ENCODE data around the gene SPDL1. TPM values are rescaled to one million over a fixed set of nuclear protein-coding genes. Genes with fewer than 3 reads are reported as not detected.

Gene SPDL1
- total and polyA plus RNA-seq, 8 donors: 4.8 to 140 (median 6.2) TPM

DNA sequence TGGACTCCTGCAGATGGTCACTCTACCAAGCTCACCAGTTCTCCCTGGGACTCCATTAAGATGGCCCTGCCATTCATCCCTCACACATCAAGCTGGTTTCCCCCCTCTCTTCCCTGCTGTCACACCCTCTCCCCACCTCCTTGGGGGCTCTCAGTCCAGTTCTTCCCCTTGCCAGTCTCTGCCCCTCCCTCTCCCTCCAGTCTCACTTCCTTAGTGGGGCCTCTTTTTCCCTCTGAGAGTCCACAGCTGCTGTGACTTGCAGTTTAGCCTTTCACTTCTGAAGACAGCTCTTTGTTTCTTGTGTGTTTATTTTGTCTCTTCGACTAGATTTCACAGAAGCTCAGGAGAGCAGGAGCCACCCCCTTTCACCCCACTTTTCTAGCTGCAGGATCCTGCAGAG, 64.0 kb downstream of the SPDL1 start:
- Histone ChIP-seq H3K27me3 (no peaks in the 10 kb centered on the region), H3K4me3 (no peak overlapping the region), H3K27ac (peak overlapping the region in 1 of 5 donors; percentile 4), H3K4me1 (peaks cover 0 to 44% (median 18%) of the 10 kb centered on the region in 4 donors), H3K36me3 (no peaks in the 10 kb centered on the region), H3K9me3 (no peaks in the 10 kb centered on the region)
- 0 to 13% (median 6%) methylated on average over 1 of the region's 1 CpG for WGBS, 5 donors
- intact Hi-C loops (cut with DNase I; ENCODE audit: low total_unique reads): no loop called here
- DNase-seq: peak in 1 of 2 donors; percentile 34
- TF ChIP-seq POLR2AphosphoS5 (IDR thresholded peaks at IDR 0.05): no peak
- TF ChIP-seq POLR2A (IDR thresholded peaks at IDR 0.05): no peak
- TF ChIP-seq, protein P1, sequence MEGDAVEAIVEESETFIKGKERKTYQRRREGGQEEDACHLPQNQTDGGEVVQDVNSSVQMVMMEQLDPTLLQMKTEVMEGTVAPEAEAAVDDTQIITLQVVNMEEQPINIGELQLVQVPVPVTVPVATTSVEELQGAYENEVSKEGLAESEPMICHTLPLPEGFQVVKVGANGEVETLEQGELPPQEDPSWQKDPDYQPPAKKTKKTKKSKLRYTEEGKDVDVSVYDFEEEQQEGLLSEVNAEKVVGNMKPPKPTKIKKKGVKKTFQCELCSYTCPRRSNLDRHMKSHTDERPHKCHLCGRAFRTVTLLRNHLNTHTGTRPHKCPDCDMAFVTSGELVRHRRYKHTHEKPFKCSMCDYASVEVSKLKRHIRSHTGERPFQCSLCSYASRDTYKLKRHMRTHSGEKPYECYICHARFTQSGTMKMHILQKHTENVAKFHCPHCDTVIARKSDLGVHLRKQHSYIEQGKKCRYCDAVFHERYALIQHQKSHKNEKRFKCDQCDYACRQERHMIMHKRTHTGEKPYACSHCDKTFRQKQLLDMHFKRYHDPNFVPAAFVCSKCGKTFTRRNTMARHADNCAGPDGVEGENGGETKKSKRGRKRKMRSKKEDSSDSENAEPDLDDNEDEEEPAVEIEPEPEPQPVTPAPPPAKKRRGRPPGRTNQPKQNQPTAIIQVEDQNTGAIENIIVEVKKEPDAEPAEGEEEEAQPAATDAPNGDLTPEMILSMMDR (IDR thresholded peaks at IDR 0.05): no peak
- no peak for TF ChIP-seq EP300 (IDR thresholded peaks at IDR 0.05)

DNA sequence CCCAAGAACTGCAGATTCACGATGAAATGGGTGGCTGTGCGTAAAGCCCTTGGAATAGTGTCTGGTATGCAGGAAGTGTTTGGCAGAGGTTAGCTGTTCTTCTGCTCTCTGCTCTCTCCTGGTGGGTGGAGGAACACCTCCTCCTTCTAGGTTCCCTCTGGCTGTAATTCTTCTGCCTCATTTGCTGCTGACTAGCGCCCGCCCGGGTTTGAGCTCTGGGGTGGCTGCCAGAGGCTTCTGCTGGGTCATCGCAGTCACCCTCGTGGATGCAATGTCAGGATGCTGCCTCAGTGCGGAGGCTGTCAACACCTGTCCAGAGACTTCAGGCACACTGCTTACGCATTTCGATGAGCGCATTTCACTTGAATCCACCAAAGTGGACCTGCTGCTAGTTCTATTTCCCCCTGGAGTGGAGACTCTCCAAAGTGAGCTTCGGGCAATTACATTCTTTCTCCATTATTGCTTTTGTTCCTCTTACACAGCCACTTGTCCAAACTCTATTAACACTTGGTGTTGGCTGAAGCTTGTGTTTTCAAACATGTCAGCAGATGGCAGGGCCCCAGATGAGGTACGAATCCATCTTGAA, 65.2 kb downstream of the SPDL1 start:
- WGBS, 5 donors: 70 to 81% (median 74%) methylated on average over 10 to 13 of the region's 13 CpGs

DNA sequence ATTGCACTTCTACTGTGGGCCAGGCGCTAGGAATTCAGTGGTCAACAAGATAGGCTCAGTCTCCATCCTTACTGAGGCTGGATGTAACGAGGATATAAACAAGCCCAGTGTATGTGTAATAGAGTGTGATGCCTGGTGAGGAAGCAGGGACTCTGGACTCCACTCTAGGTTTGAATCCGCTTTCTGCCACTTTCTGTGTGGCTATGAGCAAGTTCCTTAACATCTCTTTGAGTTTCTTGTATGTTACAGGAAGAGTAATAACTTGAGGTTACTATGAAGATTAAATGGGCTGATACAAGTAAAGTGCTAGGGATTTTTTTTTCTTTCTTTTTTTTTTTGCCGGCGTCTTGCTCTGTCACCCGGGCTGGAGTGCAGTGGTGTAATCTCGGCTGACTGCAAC, 65.9 kb downstream of the SPDL1 start:
- intact Hi-C loops (cut with DNase I; ENCODE audit: low total_unique reads): no loop called here
- Histone ChIP-seq H3K4me3 (no peak overlapping the region), H3K36me3 (no peaks in the 10 kb centered on the region), H3K9me3 (no peaks in the 10 kb centered on the region), H3K27ac (no peak overlapping the region), H3K27me3 (no peaks in the 10 kb centered on the region), H3K4me1 (peaks cover 0 to 44% (median 18%) of the 10 kb centered on the region in 4 donors)
- 63 to 75% (median 66%) methylated on average over 7 of the region's 7 CpGs for WGBS, 5 donors
- no peak for DNase-seq
- TF ChIP-seq EP300 (IDR thresholded peaks at IDR 0.05) (no peak), POLR2A (IDR thresholded peaks at IDR 0.05) (no peak), POLR2AphosphoS5 (IDR thresholded peaks at IDR 0.05) (no peak)
- TF ChIP-seq, protein P1 (IDR thresholded peaks at IDR 0.05): no peak

More for the DNA sequence above, 65.2 kb downstream of the SPDL1 start:
- H3K27ac ChIP-seq: no peak overlapping the region
- no peaks in the 10 kb centered on the region for H3K36me3 ChIP-seq
- intact Hi-C loops (cut with DNase I; ENCODE audit: low total_unique reads): no loop called here
- DNase-seq: no peak
- H3K27me3 ChIP-seq: no peaks in the 10 kb centered on the region
- H3K4me3 ChIP-seq: no peak overlapping the region
- H3K9me3 ChIP-seq: no peaks in the 10 kb centered on the region
- peaks cover 0 to 44% (median 18%) of the 10 kb centered on the region in 4 donors for H3K4me1 ChIP-seq
- TF ChIP-seq, protein P1 (IDR thresholded peaks at IDR 0.05): no peak
- TF ChIP-seq POLR2A (IDR thresholded peaks at IDR 0.05): no peak
- no peak for TF ChIP-seq EP300 (IDR thresholded peaks at IDR 0.05)
- TF ChIP-seq POLR2AphosphoS5 (IDR thresholded peaks at IDR 0.05): no peak

DNA sequence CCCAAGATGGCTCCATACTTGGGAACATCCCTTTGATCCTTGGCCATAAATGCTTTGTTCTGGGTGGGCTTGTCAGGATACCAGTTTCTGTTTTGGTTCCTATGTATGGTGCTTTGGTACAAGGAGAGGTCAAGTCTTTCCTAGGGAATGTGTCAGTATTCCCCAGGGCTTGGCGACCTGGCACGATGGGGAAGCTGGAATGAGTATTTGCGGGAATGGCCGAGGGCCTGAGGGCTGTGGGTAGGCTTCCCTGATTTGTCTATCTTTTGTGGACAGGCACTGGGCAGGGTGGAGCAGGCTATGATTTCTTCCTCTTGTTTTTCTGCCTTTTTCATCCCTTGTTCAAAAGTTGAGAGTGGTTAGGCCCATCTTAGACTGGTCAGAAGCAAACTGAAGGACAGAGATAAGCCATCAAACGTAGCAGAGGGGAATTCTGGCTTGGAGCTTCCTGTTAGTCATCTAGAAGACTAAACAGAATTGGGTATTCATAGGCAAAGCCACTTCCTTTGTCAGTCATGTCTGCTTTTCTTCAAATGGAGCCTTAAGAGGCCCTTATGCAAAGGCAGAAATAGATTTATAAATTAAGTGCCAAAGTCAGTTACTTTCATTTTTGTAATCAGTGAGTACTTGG, 67.2 kb downstream of the SPDL1 start:
- Histone ChIP-seq H3K27me3 (no peaks in the 10 kb centered on the region), H3K27ac (peak overlapping the region in 1 of 5 donors; percentile 2), H3K9me3 (no peaks in the 10 kb centered on the region), H3K4me3 (no peak overlapping the region), H3K4me1 (peaks cover 0 to 47% (median 18%) of the 10 kb centered on the region in 4 donors), H3K36me3 (no peaks in the 10 kb centered on the region)
- DNase-seq: peak in 1 of 2 donors; percentile 18
- WGBS, 5 donors: 71 to 80% (median 74%) methylated on average over 5 of the region's 5 CpGs
- intact Hi-C loops (cut with DNase I; ENCODE audit: low total_unique reads): no loop called here
- TF ChIP-seq, protein P1 (IDR thresholded peaks at IDR 0.05): no peak

All from stomach (tissue), 9 donors.